NCI-H1105 treated with DMSO at 0.1 percent for 48 hours (cell line): Measurements from ENCODE around the gene ZNF503.

ENCODE experiments used
- DNase-seq: peaks from one replicate; lab custom pipeline; 2025; lab: John Stamatoyannopoulos, UW

Gene ZNF503

GRCh38 chr10:75406462-75407223 lies 5.1 kb upstream of the ZNF503 start:
- DNase-seq, result no peak

GRCh38 chr10:75405598-75406461 lies 4.3 kb upstream of the ZNF503 start:
- no peak for DNase-seq

- peak; percentile 17 for DNase-seq
Measured at GRCh38 chr10:75404815-75405597, 3.4 kb upstream of the ZNF503 start.

GRCh38 chr10:75403939-75404814 lies 2.6 kb upstream of the ZNF503 start:
- peak; percentile 53 for DNase-seq

- peak; percentile 49 for DNase-seq
Measured at GRCh38 chr10:75403144-75403938, 1.8 kb upstream of the ZNF503 start.

- DNase-seq, result peak; percentile 91
Measured at GRCh38 chr10:75402486-75403143, 1.1 kb upstream of the ZNF503 start.

GRCh38 chr10:75400771-75401568 lies 594 bp downstream of the ZNF503 start:
- DNase-seq, result peak; percentile 17

GRCh38 chr10:75400163-75400770 lies 1.3 kb downstream of the ZNF503 start:
- peak; percentile 47 for DNase-seq

- DNase-seq, result peak; percentile 47
Measured at GRCh38 chr10:75399461-75400162, 2.0 kb downstream of the ZNF503 start.

- DNase-seq, result no peak
Measured at GRCh38 chr10:75398692-75399460, 2.7 kb downstream of the ZNF503 start.

- DNase-seq, result no peak
Measured at GRCh38 chr10:75398200-75398691, 3.3 kb downstream of the ZNF503 start.

- DNase-seq, result no peak
Measured at GRCh38 chr10:75397496-75398199, 3.9 kb downstream of the ZNF503 start.

GRCh38 chr10:75396631-75397495 lies 4.7 kb downstream of the ZNF503 start:
- DNase-seq, result no peak

GRCh38 chr10:75395932-75396630 lies 5.5 kb downstream of the ZNF503 start:
- DNase-seq, result no peak
